Activated naive CD8-positive, alpha-beta T cell treated with anti-CD3 and anti-CD28 coated beads, Interleukin-2, amount 50 U/mL, for 24 hours (primary cell): ENCODE measurements around the gene ADCY5.

Source experiments
- ATAC-seq: fragments of 150-1000 bp; cut with Tn5 transposase; one replicate; pipeline ENCODE4 v1.10.0; 2021
- DNase-seq: peaks from one replicate; pipeline ENCODE4 v3.0.0; 2021
- H3K27ac Mint-ChIP-seq: one replicate; pipeline ENCODE4 v1.8.0; 2021; ENCODE audit warnings: mild to moderate bottlenecking, mixed read lengths
- H3K27me3 Mint-ChIP-seq: one replicate; pipeline ENCODE4 v1.8.0; 2021; ENCODE audit warnings: mixed read lengths
- H3K36me3 Mint-ChIP-seq: one replicate; pipeline ENCODE4 v1.8.0; 2021; ENCODE audit warnings: low read depth, mixed read lengths
- H3K4me1 Mint-ChIP-seq: one replicate; pipeline ENCODE4 v1.8.0; 2021; ENCODE audit warnings: mixed read lengths
- H3K4me3 Mint-ChIP-seq: one replicate; pipeline ENCODE4 v1.8.0; 2021; ENCODE audit warnings: mild to moderate bottlenecking, moderate library complexity, mixed read lengths
- H3K9me3 Mint-ChIP-seq: one replicate; pipeline ENCODE4 v1.8.0; 2021; ENCODE audit warnings: mixed read lengths

Gene ADCY5

DNA sequence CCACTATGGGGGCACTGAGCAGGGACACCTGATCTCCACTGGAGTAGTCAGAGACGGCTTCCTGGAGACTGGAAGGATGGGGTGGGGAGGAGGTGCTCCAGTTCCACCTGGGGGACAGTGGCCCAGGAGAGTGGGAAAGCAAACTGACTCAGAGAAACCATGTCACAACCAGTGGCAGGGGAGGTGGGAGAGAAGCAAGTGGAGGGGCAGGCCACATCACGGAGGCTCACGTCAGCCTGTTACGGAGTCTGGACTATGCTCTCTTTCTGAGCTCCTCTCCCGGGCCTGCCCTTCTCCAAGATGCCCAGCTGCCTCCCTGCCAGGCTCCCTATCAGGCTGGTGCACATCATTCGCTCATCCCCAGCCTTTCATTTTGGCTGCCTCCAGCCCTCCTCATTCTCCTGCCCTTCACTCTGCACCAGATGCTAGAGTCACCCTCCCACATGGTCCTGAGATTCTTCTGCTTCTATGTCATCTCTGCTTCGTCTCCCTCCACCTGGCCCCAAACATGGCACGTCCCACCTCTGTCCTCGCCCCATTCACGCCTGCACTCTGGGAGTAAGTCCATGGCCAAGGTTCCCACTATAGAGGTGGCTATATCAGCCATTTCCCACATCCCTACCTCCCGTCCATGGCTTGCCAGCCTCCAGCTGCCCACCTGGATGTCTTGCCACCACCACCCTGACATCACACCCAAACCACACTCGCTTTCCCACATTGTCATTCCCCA, 100.3 kb downstream of the ADCY5 start:
- no peak overlapping the region for H3K4me3 Mint-ChIP-seq
- DNase-seq (no peak), ATAC-seq (no peak)
- no peaks in the 10 kb centered on the region for H3K9me3 Mint-ChIP-seq
- H3K27me3 Mint-ChIP-seq: peaks cover 23% of the 10 kb centered on the region
- H3K36me3 Mint-ChIP-seq: no peaks in the 10 kb centered on the region
- no peak overlapping the region for H3K27ac Mint-ChIP-seq
- H3K4me1 Mint-ChIP-seq: peaks cover 3% of the 10 kb centered on the region

DNA sequence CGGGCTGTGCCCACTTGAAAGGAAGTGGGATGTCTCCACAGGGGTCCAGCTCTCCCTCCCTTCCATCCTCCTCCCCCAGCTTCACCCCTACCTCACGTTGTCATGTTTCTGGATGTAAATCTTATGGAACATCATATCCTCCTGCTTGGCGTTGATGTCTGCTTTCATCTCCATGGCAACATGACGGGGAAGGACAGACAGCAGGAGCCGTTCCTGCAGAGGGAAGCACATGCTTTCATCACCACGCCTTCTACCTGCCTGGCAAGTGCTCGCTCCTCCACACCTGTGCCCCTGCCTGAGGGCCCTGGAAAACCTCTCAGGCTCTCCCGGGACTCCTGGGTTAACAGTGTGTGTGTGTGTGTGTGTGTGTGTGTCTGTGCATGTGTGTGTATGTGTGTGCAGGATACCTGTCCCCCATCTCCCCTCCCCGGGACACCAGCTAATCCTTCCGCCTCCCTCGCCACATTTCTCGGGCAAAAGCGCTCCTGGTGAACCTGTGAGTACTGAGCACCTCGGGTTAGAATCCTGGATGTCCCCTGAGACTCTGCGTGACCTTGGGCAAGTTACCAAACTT, 101.1 kb downstream of the ADCY5 start:
- DNase-seq: no peak
- peaks cover 3% of the 10 kb centered on the region for H3K4me1 Mint-ChIP-seq
- H3K36me3 Mint-ChIP-seq: no peaks in the 10 kb centered on the region
- no peak for ATAC-seq
- H3K9me3 Mint-ChIP-seq: no peaks in the 10 kb centered on the region
- H3K27me3 Mint-ChIP-seq: peaks cover 23% of the 10 kb centered on the region
- H3K4me3 Mint-ChIP-seq: no peak overlapping the region
- no peak overlapping the region for H3K27ac Mint-ChIP-seq

- no peak overlapping the region for H3K27ac Mint-ChIP-seq
- H3K4me1 Mint-ChIP-seq: peaks cover 3% of the 10 kb centered on the region
- no peak for DNase-seq
- H3K4me3 Mint-ChIP-seq: no peak overlapping the region
- H3K27me3 Mint-ChIP-seq: peaks cover 23% of the 10 kb centered on the region
- no peak for ATAC-seq
- H3K36me3 Mint-ChIP-seq: no peaks in the 10 kb centered on the region
- no peaks in the 10 kb centered on the region for H3K9me3 Mint-ChIP-seq
Observed at GRCh38 chr3:123347205-123347604, 101.7 kb downstream of the ADCY5 start.

DNA sequence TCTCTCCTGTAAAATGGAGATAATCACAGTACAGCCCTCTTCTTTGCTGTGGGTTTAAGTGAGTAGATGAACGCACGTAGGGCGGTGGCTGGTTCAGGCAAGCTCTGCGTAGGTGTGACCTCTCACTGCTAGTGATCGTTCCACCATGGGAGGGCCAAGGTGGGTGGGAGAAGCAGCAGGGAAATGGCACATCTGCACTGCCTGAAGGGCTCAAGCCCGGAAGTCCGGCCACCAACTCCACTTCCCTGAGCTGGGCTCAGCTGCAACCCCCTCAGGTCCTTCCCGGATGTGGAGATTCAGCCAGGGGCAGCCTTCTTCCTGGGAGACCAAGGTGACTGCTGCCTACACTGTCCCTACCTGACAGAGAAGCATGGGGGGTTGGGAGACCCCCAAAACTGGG, 102.9 kb downstream of the ADCY5 start:
- H3K4me3 Mint-ChIP-seq: no peak overlapping the region
- H3K27ac Mint-ChIP-seq: no peak overlapping the region
- H3K27me3 Mint-ChIP-seq: peaks cover 23% of the 10 kb centered on the region
- peaks cover 3% of the 10 kb centered on the region for H3K4me1 Mint-ChIP-seq
- DNase-seq (no peak), ATAC-seq (no peak)
- H3K36me3 Mint-ChIP-seq: no peaks in the 10 kb centered on the region
- no peaks in the 10 kb centered on the region for H3K9me3 Mint-ChIP-seq

- Mint-ChIP-seq H3K27ac (peak overlapping the region; percentile 36), H3K4me3 (no peak overlapping the region), H3K9me3 (no peaks in the 10 kb centered on the region), H3K4me1 (peaks cover 3% of the 10 kb centered on the region), H3K36me3 (no peaks in the 10 kb centered on the region), H3K27me3 (peaks cover 21% of the 10 kb centered on the region)
- ATAC-seq (no peak), DNase-seq (no peak)
Observed at GRCh38 chr3:123344907-123345594, 103.8 kb downstream of the ADCY5 start.

GRCh38 chr3:123344175-123344906, 104.5 kb downstream of the ADCY5 start:
- H3K36me3 Mint-ChIP-seq: no peaks in the 10 kb centered on the region
- no peak overlapping the region for H3K27ac Mint-ChIP-seq
- ATAC-seq (peak; percentile 58), DNase-seq (no peak)
- H3K4me3 Mint-ChIP-seq: no peak overlapping the region
- H3K9me3 Mint-ChIP-seq: no peaks in the 10 kb centered on the region
- H3K27me3 Mint-ChIP-seq: peaks cover 14% of the 10 kb centered on the region
- H3K4me1 Mint-ChIP-seq: peaks cover 3% of the 10 kb centered on the region

DNA sequence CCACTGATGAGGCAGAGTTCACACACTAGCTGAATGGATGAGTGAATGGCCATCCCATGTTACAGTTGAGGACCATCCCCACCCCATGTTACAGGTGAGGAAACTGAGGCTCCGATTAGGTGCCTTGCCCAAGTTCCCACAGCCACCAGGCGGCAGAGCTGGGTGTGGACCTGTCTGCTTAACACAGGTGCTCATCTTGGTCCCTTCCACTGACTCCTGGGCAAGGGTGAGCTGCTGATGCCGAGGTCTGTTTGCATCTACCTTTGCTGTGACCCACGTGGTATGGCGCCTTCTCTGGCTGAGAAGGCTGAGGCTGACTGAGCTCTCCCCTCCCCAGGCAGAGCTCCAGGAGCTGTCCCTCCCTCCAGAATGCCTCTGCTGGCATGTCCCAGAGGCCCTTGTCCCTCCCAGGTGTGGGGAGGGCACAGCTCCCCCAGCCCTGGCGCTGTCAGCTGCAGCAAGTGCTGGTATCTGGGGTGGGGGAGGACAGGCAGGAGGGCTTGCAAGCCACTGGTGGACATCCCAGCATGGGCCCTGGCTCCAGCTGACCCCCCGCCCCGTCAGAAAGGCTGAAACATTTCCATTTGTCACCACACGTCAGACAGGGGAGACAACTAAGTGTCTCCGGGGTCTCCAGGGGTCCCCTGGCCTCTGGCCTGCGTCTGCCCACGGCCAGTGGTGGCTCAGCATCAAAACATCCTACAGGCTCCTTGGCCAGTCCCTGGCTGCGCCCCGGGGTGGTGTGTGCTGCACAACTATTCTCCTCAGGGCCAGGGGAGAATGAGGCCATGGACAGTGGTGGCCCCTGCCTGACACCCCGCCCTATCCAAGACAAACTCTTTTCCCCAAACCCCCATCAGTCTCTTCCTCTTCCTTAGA, 105.4 kb downstream of the ADCY5 start:
- Mint-ChIP-seq H3K4me1 (peaks cover 3% of the 10 kb centered on the region), H3K9me3 (no peaks in the 10 kb centered on the region), H3K36me3 (no peaks in the 10 kb centered on the region), H3K4me3 (no peak overlapping the region), H3K27me3 (peaks cover 6% of the 10 kb centered on the region), H3K27ac (no peak overlapping the region)
- no peak for ATAC-seq
- DNase-seq: no peak

DNA sequence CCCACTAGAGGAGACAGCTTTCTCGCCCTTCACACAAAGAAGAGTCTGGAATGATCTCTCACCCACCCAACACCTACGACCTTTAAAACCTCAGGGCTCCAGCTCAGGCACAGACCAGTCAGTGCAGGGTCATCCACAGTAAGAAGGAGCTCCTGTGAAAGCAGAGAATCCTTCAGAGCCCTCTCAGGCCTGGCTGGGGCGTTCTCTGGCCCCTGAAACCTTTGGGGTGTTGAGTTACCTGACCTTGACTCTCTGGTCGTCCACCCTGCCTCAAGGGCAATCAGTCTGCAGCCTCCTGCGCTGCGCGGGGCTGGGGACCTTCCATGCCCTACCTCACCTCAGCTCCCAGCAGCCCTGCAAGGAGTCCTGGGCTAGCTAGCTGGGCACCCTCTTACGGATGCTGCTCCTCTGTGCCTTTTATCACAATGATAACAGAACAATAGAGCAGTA, 106.2 kb downstream of the ADCY5 start:
- ATAC-seq: no peak
- Mint-ChIP-seq H3K4me1 (peaks cover 3% of the 10 kb centered on the region), H3K27me3 (no peaks in the 10 kb centered on the region), H3K4me3 (no peak overlapping the region), H3K9me3 (no peaks in the 10 kb centered on the region), H3K27ac (no peak overlapping the region), H3K36me3 (no peaks in the 10 kb centered on the region)
- DNase-seq: no peak

DNA sequence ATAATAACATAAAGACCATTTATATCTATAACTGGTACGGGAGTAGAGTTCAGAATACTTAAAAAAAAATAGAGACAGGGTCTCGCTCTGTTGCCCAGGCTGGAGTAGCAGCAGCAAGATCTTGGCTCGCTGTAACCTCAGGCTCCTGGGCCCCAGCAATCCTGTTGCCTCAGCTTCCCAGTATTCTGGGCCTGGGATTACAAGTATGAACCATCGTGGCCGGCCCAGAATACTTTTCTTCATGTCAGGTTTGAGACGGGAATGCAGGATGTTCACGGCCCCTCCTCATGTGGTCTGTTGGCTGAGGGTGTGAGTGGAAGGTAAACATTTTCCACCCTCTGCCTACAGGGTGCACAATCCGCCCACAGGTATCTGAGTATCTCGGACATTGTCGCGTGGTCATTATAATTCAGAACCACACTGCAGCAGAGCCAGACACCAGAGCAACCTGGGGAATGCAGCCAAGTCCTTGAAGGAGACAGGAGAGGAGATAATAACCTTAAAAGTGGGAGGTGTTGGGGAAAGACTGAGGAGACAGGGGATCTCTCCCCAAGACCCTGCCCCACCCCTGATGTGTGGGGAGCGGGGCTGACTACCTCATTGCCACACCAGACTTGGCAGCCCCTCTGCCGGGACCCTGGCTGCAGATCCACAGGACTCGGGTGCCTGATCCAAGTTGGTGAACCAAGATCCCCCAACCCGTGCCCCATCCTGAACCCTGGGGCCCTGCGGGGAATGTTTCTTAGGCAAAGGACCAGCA, 106.8 kb downstream of the ADCY5 start:
- ATAC-seq (no peak), DNase-seq (no peak)
- H3K4me1 Mint-ChIP-seq: peaks cover 3% of the 10 kb centered on the region
- no peaks in the 10 kb centered on the region for H3K9me3 Mint-ChIP-seq
- H3K4me3 Mint-ChIP-seq: no peak overlapping the region
- no peaks in the 10 kb centered on the region for H3K27me3 Mint-ChIP-seq
- no peak overlapping the region for H3K27ac Mint-ChIP-seq
- no peaks in the 10 kb centered on the region for H3K36me3 Mint-ChIP-seq

- Mint-ChIP-seq H3K9me3 (no peaks in the 10 kb centered on the region), H3K4me1 (peaks cover 3% of the 10 kb centered on the region), H3K4me3 (no peak overlapping the region), H3K36me3 (no peaks in the 10 kb centered on the region), H3K27me3 (no peaks in the 10 kb centered on the region), H3K27ac (no peak overlapping the region)
- ATAC-seq (no peak), DNase-seq (no peak)
Observed at GRCh38 chr3:123340336-123340735, 108.6 kb downstream of the ADCY5 start.

- H3K27ac Mint-ChIP-seq: no peak overlapping the region
- peaks cover 6% of the 10 kb centered on the region for H3K4me1 Mint-ChIP-seq
- no peaks in the 10 kb centered on the region for H3K27me3 Mint-ChIP-seq
- ATAC-seq (no peak), DNase-seq (no peak)
- no peaks in the 10 kb centered on the region for H3K36me3 Mint-ChIP-seq
- no peak overlapping the region for H3K4me3 Mint-ChIP-seq
- no peaks in the 10 kb centered on the region for H3K9me3 Mint-ChIP-seq
Observed at GRCh38 chr3:123339302-123339701, 109.6 kb downstream of the ADCY5 start.

DNA sequence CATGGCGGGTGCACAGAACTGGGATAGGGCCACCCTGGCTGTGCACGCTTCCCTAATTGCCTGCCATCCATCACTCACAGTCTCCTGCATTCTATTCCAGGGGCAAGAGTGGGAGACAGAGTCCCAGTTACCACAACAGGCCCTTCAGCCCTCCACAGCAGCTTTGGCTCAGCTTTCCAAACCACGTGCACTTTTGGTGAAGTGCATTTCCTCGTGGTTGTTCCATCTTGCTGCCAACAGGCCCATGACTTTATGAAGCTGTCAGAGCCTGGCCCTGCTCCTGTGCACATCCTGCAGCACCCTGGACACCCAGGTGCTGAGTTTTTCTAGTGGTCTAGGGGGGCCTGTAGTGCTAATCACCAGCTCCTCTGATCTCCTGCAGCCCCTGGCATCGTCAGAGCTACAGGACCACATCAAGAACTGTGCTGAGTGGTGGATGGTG, 110.2 kb downstream of the ADCY5 start:
- H3K36me3 Mint-ChIP-seq: no peaks in the 10 kb centered on the region
- no peaks in the 10 kb centered on the region for H3K9me3 Mint-ChIP-seq
- H3K27ac Mint-ChIP-seq: no peak overlapping the region
- H3K27me3 Mint-ChIP-seq: no peaks in the 10 kb centered on the region
- no peak for DNase-seq
- ATAC-seq: no peak
- no peak overlapping the region for H3K4me3 Mint-ChIP-seq
- peaks cover 6% of the 10 kb centered on the region for H3K4me1 Mint-ChIP-seq

DNA sequence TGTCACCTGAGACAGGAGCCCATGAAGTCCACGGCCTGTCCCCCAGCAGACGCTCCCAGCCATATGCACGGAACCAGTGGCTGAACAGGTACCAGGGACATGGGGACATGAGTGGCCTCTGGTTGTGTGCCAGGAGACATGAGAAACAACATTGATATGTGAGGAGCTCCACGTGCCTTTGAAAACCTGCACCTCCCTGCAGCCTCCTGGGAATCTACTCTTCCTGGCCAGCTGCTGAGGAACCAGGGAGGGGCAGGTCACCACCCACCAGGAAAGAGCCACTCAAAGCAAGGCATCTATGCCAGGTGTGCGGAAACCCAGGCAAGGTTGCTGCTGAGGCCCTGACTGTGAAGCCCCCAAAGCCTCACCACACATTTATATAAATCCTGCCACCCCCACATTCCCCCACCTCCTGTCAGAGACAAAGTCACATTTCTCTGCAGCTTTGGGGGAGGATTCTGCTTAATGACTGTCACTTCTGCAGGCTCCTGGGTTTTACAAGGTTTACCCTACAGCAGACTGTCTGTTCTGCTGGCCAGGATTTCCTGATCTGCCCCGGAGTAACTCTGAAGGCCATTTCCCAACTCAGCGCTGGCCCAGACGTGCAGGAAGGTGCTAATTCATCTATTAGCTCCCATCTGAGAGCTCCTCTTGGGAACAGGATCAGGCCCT, 110.8 kb downstream of the ADCY5 start:
- H3K4me3 Mint-ChIP-seq: no peak overlapping the region
- no peaks in the 10 kb centered on the region for H3K9me3 Mint-ChIP-seq
- ATAC-seq (no peak), DNase-seq (no peak)
- H3K27me3 Mint-ChIP-seq: no peaks in the 10 kb centered on the region
- H3K4me1 Mint-ChIP-seq: peaks cover 6% of the 10 kb centered on the region
- no peaks in the 10 kb centered on the region for H3K36me3 Mint-ChIP-seq
- H3K27ac Mint-ChIP-seq: no peak overlapping the region
